GM18517 (cell line): ENCODE data around the gene AMBP.
"Not testable (repeated sequence)": the region's sequence is repeated elsewhere in the genome, so short reads cannot be mapped to it uniquely, and the experiment has no call there.

Experiments used
- ATAC-seq: cut with Tn5 transposase; IDR thresholded peaks from one replicate; pipeline ENCODE4 v1.9.1; 2021; ENCODE audit warnings: mild to moderate bottlenecking, moderate library complexity; ENCODE audit not compliant: unreplicated experiment

AMBP gene

GRCh38 chr9:114054191-114054690 is 23.9 kb downstream of the AMBP start:
- no peak for ATAC-seq

GRCh38 chr9:114053246-114054005 is 24.7 kb downstream of the AMBP start:
- ATAC-seq: no peak

- no peak for ATAC-seq
Observed at GRCh38 chr9:114051706-114052105, 26.4 kb downstream of the AMBP start.

DNA sequence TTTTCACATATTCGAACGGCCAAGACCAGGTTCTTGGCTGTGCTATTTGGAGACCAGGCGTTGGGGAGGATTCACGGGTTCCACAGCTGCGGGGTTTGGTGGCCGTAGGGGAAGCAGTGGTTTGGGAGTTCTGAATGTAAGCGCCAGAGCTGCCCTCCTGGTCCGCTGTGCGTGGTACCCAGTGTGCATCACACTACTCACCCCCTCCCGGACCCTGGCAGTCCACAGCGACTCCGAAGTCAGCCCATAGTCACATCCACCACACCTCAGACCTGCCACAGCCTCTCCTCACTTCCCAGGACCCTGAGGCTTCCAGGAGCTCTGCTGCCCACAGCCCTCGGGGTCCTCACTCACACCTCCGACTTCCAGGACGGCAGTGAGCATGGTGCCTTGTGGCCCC is 26.8 kb downstream of the AMBP start:
- ATAC-seq: no peak

- ATAC-seq: no peak
Observed at GRCh38 chr9:114050646-114051045, 27.5 kb downstream of the AMBP start.

DNA sequence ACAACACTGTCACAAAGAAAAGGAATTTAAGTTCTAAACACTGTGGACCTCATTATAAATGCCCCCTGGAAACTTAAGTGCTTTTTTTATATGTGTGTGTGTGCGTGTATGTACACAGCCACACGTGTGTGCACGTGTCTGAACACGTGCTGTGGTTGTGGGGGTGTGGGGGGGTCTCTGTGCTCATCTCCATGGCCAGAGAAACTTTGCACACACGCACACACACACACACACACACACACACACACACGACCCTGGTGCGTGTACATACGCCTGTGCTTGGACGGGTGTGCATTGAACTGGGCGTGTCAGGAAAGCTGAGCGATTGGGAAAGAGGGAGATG is 27.9 kb downstream of the AMBP start:
- ATAC-seq: no peak

DNA sequence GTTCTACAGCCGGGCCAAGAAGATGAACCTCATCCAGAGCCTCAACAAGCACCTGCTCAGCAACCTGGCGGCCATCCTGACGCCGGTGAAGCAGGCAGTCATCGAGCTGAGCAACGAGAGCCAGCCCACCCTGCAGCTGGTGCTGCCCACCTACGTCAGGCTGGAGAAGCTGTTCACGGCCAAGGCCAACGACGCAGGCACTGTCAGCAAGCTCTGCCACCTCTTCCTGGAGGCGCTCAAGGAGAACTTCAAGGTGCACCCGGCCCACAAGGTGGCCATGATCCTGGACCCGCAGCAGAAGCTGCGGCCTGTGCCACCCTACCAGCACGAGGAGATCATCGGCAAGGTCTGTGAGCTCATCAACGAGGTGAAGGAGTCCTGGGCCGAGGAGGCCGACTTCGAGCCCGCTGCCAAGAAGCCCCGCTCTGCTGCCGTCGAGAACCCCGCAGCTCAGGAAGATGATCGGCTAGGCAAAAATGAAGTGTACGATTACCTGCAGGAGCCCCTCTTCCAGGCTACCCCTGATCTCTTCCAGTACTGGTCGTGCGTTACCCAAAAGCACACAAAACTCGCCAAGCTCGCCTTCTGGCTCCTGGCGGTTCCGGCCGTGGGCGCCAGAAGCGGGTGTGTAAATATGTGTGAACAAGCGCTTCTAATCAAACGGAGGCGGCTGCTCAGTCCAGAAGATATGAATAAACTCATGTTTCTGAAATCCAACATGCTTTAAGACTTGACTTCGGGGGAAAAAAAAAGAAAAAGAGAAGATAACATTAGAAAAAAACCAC is 28.5 kb downstream of the AMBP start:
- no peak for ATAC-seq

GRCh38 chr9:114048533-114049415 is 29.3 kb downstream of the AMBP start:
- no peak for ATAC-seq

- ATAC-seq: no peak
Observed at GRCh38 chr9:114047717-114048116, 30.4 kb downstream of the AMBP start.

- no peak for ATAC-seq
Observed at GRCh38 chr9:114046875-114047274, 31.2 kb downstream of the AMBP start.

DNA sequence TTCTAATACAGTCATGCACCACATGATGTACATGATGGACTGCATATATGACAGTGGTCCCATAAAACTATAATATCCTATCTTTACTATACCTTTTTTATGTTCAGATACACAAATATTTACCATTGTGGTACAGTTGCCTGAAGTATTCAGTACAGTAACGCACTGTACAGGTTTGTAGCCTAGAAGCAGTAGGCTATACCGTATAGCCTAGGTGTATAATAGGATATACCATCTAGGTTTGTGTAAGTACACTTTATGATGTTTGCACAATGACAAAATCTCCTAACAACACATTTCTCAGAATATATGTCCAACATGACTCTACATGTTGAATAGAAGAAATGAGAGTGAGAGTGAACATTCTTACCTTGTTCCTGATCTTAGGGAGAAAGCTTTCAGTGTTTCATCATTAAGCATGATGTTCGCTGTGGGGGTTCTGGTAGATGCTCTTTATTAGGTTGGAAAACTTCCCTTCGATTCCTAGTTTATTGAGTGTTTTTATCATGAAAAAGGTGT is 31.8 kb downstream of the AMBP start:
- no peak for ATAC-seq

GRCh38 chr9:114043660-114044059 is 34.4 kb downstream of the AMBP start:
- not testable (repeated sequence) for ATAC-seq

GRCh38 chr9:114039484-114039883 is 38.6 kb downstream of the AMBP start:
- no peak for ATAC-seq

DNA sequence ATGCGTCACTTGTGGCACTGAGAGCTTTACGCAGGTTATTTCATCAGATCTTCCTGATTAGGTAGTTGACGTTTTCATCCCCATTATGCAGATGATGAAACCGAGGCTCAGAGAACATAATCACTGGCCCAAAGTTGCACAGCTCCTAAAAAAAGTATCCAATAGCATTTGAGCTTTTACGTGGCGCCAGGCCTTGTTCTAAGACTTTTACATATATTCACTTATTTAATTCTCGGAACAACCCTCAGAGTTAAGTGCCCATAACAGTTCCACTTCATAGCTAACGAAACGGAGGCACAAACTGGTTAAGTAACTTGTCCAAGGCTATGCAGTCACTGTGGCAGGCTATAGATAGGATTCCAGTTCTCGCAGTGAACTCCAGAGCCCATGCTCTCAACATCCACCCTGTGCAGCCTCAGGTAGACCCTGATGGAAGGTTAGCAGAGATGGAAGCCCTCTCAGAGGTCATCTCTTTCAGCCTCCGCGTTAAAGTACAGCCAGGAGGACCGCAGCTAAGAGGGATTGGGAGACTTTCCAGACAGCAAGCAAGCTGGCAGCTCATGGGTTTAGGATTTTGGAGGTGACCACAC is 39.3 kb downstream of the AMBP start:
- ATAC-seq: no peak

GRCh38 chr9:114037961-114038723 is 40.0 kb downstream of the AMBP start:
- ATAC-seq: no peak

- no peak for ATAC-seq
Observed at GRCh38 chr9:114037249-114037648, 40.9 kb downstream of the AMBP start.

DNA sequence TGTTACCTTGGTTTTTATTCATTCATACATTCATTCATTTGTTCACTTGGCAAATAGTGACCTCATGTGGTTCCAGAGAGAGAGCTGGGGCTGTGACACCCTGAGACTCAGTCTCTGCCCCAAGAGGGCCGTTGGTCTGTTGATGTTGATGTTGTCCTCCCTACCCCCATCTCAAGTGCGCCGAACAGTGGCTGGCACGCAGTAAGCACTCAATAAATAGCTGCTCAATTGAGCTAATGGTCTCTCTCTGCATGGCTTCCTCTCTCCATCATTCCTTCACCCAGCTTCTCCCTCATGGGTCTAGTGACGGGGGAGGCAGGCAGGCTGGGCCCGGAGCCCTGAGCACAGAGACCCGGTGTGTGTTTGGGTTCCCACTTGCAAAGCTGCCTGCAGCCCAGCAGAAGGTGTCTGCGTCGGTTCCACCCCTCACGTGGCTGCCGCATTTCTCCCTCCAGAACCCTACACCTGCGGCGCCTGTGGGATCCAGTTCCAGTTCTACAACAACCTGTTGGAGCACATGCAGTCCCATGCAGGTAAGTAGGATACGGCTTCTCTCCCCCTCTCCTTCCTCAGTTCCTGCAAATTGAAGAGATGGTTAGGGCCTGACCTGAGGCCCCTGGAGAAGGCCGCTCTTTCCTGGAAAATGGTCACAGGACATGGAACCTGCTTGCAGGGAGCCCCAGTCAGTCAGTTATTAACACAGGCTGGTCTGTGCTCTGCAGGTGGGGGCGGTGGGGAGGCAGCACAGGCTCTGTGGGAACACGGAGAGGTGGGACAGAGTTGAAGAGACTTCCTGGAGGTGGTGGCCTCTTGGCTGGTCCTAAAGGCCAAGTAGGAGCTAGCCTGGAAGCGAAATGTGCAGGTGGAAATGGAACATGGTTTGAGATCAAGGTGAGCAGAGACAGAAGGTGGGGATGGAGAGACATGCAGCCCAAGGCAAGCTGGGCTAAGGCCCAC is 42.0 kb downstream of the AMBP start:
- ATAC-seq: no peak

GRCh38 chr9:114035221-114035844 is 42.8 kb downstream of the AMBP start:
- ATAC-seq: no peak
